HEK293T (cell line): ENCODE data around the gene FAM78A.

Experiments used
- CTCF ChIA-PET: fragments of 350-600 bp; formaldehyde crosslinking; extraction: SDS; loops from one replicate; lab custom pipeline; 2021; ENCODE audit warnings: antibody characterized with exemption, inconsistent platforms; lab: Yijun Ruan, JAX
- POLR2A ChIA-PET: fragments of 350-600 bp; formaldehyde crosslinking; extraction: SDS; loops from one replicate; lab custom pipeline; 2020; ENCODE audit warnings: antibody characterized with exemption, inconsistent platforms; lab: Yijun Ruan, JAX
- DNase-seq: peaks from one replicate; pipeline ENCODE4 v3.0.0; 2012; ENCODE audit warnings: mixed read lengths; ENCODE audit errors: extremely low spot score
- ARNT ChIP-seq: fragments of 450-650 bp; IDR thresholded peaks from 2 replicates; pipeline ENCODE4 v1.6.1; 2017; ENCODE audit warnings: mild to moderate bottlenecking
- BHLHE40 ChIP-seq: fragments of 450-650 bp; IDR thresholded peaks from 2 replicates; pipeline ENCODE4 v1.6.1; 2016; ENCODE audit warnings: mild to moderate bottlenecking, moderate library complexity, borderline replicate concordance
- CTBP1 ChIP-seq: fragments of 450-650 bp; IDR thresholded peaks from 2 replicates; pipeline ENCODE4 v1.6.1; 2016; ENCODE audit warnings: borderline replicate concordance
- ELF4 ChIP-seq: fragments of 450-650 bp; IDR thresholded peaks from 2 replicates; pipeline ENCODE4 v1.6.1; 2017; ENCODE audit warnings: antibody characterized with exemption
- FOXA1 ChIP-seq: fragments of 450-650 bp; IDR thresholded peaks from 2 replicates; pipeline ENCODE4 v1.6.1; 2016; ENCODE audit warnings: mild to moderate bottlenecking
- FOXK2 ChIP-seq: fragments of 450-650 bp; IDR thresholded peaks from 2 replicates; pipeline ENCODE4 v1.6.1; 2016; ENCODE audit warnings: mild to moderate bottlenecking
- FOXM1 ChIP-seq: fragments of 450-650 bp; IDR thresholded peaks from 2 replicates; pipeline ENCODE4 v1.6.1; 2017; ENCODE audit warnings: mild to moderate bottlenecking, borderline replicate concordance
- HDGF ChIP-seq: fragments of 450-650 bp; IDR thresholded peaks from 2 replicates; pipeline ENCODE4 v1.6.1; 2017; ENCODE audit warnings: antibody characterized with exemption, borderline replicate concordance
- L3MBTL2 ChIP-seq: fragments of 450-650 bp; conservative IDR thresholded peaks from 2 replicates; pipeline ENCODE4 v1.6.1; 2016; ENCODE audit warnings: mild to moderate bottlenecking
- LEF1 ChIP-seq: fragments of 450-650 bp; IDR thresholded peaks from 2 replicates; pipeline ENCODE4 v1.6.1; 2017; ENCODE audit warnings: mild to moderate bottlenecking, borderline replicate concordance
- NFRKB ChIP-seq: fragments of 450-650 bp; IDR thresholded peaks from 2 replicates; pipeline ENCODE4 v1.6.1; 2016; ENCODE audit warnings: mild to moderate bottlenecking, moderate library complexity
- PKNOX1 ChIP-seq: fragments of 450-650 bp; IDR thresholded peaks from 2 replicates; pipeline ENCODE4 v1.6.1; 2016
- SP1 ChIP-seq: fragments of 450-650 bp; IDR thresholded peaks from 2 replicates; pipeline ENCODE4 v1.6.1; 2017
- SUZ12 ChIP-seq: fragments of 450-650 bp; IDR thresholded peaks from 2 replicates; pipeline ENCODE4 v1.6.1; 2016; ENCODE audit warnings: mild to moderate bottlenecking
- TARDBP ChIP-seq: fragments of 450-650 bp; IDR thresholded peaks from 2 replicates; pipeline ENCODE4 v1.6.1; 2016
- ZNF384 ChIP-seq: fragments of 450-650 bp; IDR thresholded peaks from 2 replicates; pipeline ENCODE4 v1.6.1; 2016

FAM78A gene, protein sequence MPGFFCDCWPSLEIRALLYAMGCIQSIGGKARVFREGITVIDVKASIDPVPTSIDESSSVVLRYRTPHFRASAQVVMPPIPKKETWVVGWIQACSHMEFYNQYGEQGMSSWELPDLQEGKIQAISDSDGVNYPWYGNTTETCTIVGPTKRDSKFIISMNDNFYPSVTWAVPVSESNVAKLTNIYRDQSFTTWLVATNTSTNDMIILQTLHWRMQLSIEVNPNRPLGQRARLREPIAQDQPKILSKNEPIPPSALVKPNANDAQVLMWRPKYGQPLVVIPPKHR

GRCh38 chr9:131276094-131276888 lies at the start of gene FAM78A:
Gene FAM78A, minus strand, starts transcription at chr9:131276510. Its CDS starts 331 bp downstream, at chr9:131276179.
- no peak for TF ChIP-seq HDGF
- TF ChIP-seq SUZ12 = no peak
- TF ChIP-seq ELF4 = no peak
- no peak for TF ChIP-seq SP1
- no peak for TF ChIP-seq PKNOX1
- TF ChIP-seq NFRKB = no peak
- no peak for TF ChIP-seq BHLHE40
- TF ChIP-seq ZNF384 = no peak
- TF ChIP-seq ARNT = no peak
- no peak for TF ChIP-seq FOXM1
- POLR2A ChIA-PET = no interaction called here
- CTCF ChIA-PET = no interaction called here
- peak; percentile 32 for DNase-seq

DNA sequence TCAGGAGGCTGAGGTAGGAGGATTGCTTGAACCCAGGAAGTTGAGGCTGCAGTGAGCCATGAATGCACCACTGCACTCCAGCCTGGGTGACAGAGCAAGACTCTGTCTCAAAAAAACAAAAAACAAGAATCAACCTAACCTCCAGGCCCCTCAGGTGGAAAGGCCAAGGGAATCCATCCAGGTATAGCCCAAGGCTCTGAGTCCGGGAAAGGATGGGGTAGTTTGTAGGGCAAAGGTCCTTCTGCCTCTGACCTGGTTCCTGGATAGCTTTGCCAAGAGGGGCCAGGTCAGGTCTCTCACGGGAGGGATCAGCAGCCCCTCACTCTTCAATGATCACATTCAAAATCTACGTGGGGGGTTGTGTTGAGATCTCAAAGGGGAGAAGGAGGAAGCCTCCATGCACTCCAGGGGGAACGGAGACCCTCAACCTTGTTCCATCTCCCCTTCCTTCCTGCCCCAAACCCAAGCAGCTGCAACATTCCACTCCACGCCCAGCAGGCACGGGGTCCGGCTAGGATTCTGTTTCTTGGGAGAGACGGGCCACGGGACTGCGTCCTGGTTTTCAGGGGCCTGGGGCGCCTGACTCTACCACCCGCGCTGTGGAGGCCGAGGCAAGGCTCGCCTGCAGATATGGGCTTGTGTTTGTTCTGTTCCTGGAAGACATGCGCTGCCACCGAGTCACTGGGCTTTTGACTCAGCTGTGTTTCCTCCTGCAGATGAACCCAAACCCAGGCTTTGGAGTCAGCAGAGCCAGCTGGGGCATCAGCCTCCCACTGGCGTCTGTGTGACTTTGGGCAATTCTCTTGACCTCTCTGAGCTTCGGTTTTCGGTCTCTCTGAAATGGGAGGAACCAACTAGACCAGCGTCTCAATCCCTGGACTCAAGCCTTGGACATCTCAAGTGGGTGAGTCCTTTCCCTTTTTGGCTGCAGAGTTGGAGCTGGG lies 48.7 kb upstream of the FAM78A start:
- ChIA-PET CTCF (no interaction called here), POLR2A (interaction anchor here (1.0 kb wide), 1 partner anchor 48 kb away, joined by 3 read pairs; no protein-coding TSS in a partner anchor)
- TF ChIP-seq SP1 = no peak
- no peak for TF ChIP-seq BHLHE40
- TF ChIP-seq SUZ12 = no peak
- TF ChIP-seq PKNOX1 = no peak
- TF ChIP-seq FOXM1 = no peak
- no peak for TF ChIP-seq ZNF384
- no peak for TF ChIP-seq TARDBP
- no peak for TF ChIP-seq LEF1
- TF ChIP-seq NFRKB = no peak
- no peak for TF ChIP-seq L3MBTL2
- TF ChIP-seq CTBP1 = no peak
- no peak for TF ChIP-seq FOXA1
- TF ChIP-seq FOXK2 = no peak
- TF ChIP-seq ELF4 = no peak
- no peak for TF ChIP-seq ARNT
- TF ChIP-seq HDGF = no peak
- DNase-seq = no peak

DNA sequence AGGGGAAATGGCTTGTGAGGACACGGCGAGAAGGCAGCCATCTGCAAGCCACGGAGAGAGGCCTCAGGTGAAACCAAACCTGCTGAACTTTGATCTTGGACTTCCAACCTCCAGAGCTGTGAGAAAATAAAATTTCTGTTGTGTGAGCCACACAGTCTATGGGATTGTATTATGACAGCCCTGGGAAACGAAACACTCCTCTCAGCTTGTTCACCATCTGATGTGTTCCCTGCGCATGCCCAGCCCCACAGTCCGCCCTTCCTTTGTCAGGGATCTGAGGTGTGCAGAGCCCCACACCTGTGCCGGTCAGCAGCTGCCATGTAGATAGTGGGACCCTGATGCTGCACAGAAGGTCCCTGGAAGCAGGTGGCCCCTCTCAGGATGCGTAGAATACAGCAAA lies 47.3 kb upstream of the FAM78A start:
- no peak for DNase-seq
- TF ChIP-seq ZNF384 = no peak
- TF ChIP-seq L3MBTL2 = no peak
- TF ChIP-seq FOXK2 = no peak
- no peak for TF ChIP-seq HDGF
- TF ChIP-seq CTBP1 = no peak
- TF ChIP-seq FOXA1 = no peak
- no peak for TF ChIP-seq BHLHE40
- no peak for TF ChIP-seq SP1
- no peak for TF ChIP-seq NFRKB
- CTCF ChIA-PET = interaction anchor here (0.7 kb wide), 1 partner anchor 578 kb away, joined by 5 read pairs; no protein-coding TSS in a partner anchor
- POLR2A ChIA-PET = no interaction called here

DNA sequence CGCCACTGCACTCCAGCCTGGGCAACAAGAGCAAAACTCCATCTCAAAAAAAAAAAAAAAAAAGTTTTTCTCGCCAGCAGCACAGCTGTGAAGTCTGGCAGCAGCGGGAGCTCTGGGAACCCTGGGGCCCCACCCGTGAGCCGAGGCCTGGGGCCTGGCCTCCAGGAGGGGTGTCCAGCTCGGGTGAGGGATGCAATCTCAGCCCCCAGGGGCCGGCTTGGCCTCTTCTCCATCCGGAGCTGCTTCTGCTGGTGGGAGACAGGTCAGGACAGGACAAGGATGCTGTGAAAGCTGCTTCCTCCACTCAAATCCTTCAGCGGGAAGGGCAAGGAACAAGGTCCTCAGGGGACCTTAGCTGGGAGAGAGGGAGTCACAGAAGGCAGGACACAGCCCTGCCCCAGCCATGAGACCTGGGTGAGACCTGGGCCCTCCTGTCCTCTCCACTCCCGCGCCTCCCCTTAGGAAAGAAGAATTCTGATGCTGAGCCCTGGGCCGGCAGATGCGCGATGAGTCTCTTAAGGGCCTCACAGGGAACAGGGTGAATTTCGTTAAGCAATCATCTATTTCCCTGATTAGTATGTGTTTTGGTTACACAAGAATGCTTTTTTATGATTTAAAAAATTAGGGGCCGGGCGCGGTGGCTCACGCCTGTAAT lies 43.8 kb upstream of the FAM78A start:
- POLR2A ChIA-PET = no interaction called here
- TF ChIP-seq ELF4 (no peak), LEF1 (no peak), FOXM1 (no peak), FOXA1 (no peak), HDGF (no peak), CTBP1 (no peak), ARNT (no peak), BHLHE40 (no peak), NFRKB (no peak), FOXK2 (no peak)
- no peak for DNase-seq
- CTCF ChIA-PET = interaction anchor here (0.9 kb wide), 1 partner anchor 9 kb away, joined by 3 read pairs; no protein-coding TSS in a partner anchor

- no peak for TF ChIP-seq HDGF
- no peak for TF ChIP-seq BHLHE40
- no peak for TF ChIP-seq NFRKB
- no peak for TF ChIP-seq CTBP1
- no peak for TF ChIP-seq FOXK2
- no peak for TF ChIP-seq ARNT
- TF ChIP-seq LEF1 = no peak
- no peak for TF ChIP-seq FOXA1
- no peak for TF ChIP-seq ELF4
- TF ChIP-seq SP1 = no peak
- TF ChIP-seq SUZ12 = no peak
- no peak for TF ChIP-seq FOXM1
- no peak for TF ChIP-seq L3MBTL2
- TF ChIP-seq PKNOX1 = no peak
- ChIA-PET CTCF (interaction anchor here (0.9 kb wide), 1 partner anchor 10 kb away, joined by 3 read pairs; no protein-coding TSS in a partner anchor), POLR2A (no interaction called here)
- DNase-seq = no peak
Observed at GRCh38 chr9:131319486-131319885, 43.2 kb upstream of the FAM78A start.
